Mucosa of rectum (tissue), 2 donors: ENCODE data around the gene DLG1.
A peak's percentile ranks its signal among the peaks of the same experiment; 100 is the strongest.

ENCODE experiments used
- H3K27ac ChIP-seq, 2 donors: one replicate each; pipeline ENCODE4 v1.7.0; 2013; ENCODE audit warnings: inconsistent platforms in 2 of 2, low read depth in 2 of 2, low read length in 2 of 2
- H3K27me3 ChIP-seq, 2 donors: one replicate each; pipeline ENCODE4 v1.7.0; 2013; ENCODE audit warnings: low read length in 2 of 2; ENCODE audit not compliant: control insufficient read depth in 2 of 2, insufficient read depth in 2 of 2
- H3K36me3 ChIP-seq, 2 donors: one replicate each; pipeline ENCODE4 v1.7.0; 2013; ENCODE audit warnings: low read length in 2 of 2; ENCODE audit not compliant: control insufficient read depth in 2 of 2, insufficient read depth in 2 of 2
- H3K4me1 ChIP-seq, 2 donors: one replicate each; pipeline ENCODE4 v1.7.0; 2013; ENCODE audit warnings: low read length in 2 of 2, mild to moderate bottlenecking in 1 of 2; ENCODE audit not compliant: control insufficient read depth in 2 of 2, insufficient read depth in 2 of 2
- H3K4me3 ChIP-seq, 2 donors: one replicate each; pipeline ENCODE4 v1.7.0; 2013; ENCODE audit warnings: low read length in 2 of 2
- H3K9ac ChIP-seq, 2 donors: one replicate each; pipeline ENCODE4 v1.7.0; 2013; ENCODE audit warnings: low read length in 2 of 2, low read depth in 1 of 2, mild to moderate bottlenecking in 1 of 2
- H3K9me3 ChIP-seq, 2 donors: one replicate each; pipeline ENCODE4 v1.7.0; 2013; ENCODE audit warnings: low read length in 2 of 2; ENCODE audit not compliant: control insufficient read depth in 2 of 2
- donor health status: healthy.
- donor health status: Normal muscosa, but diverticular disease.

DLG1 gene

GRCh38 chr3:197024881-197025735 is 273.3 kb downstream of the DLG1 start:
- Histone ChIP-seq H3K36me3 (no peaks in the 10 kb centered on the region), H3K4me1 (peaks cover 5 to 9% of the 10 kb centered on the region in 2 donors), H3K27ac (no peak overlapping the region), H3K9me3 (no peaks in the 10 kb centered on the region), H3K27me3 (no peaks in the 10 kb centered on the region), H3K4me3 (no peak overlapping the region), H3K9ac (no peak overlapping the region)

DNA sequence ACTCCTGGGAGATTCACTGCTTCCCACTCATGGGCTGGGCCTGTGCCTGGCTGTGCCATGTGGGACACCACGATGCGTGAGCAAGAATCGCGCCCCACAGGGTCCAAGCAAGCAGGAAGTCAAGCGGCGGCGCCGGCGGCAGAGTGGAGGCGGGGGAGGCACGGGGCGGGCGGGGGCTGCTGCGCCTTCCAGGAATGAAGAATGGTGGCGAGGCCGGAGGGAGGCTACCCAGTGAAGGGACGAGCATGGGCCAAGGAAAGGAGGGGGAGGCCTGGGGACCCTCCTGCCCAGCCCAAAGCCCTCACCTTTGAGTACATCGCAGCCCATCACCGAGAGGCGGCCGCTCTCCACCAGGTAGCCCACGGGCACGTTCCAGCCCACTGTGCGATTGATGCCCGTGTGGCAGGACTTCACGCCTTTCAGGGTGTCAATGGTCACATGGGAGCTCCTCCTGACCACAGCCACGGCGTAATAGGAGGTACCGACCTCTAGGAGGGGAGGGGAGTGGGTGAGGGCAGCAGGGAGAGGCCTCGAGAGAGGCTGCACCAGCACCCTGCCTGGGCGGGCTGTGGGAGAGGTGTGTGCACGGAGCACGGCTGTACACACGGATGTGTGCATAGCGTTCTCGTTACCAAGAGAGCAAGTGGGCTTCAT is 274.3 kb downstream of the DLG1 start:
- no peaks in the 10 kb centered on the region for H3K9me3 ChIP-seq
- H3K4me1 ChIP-seq, result peaks cover under 1 to 2% of the 10 kb centered on the region in 2 donors
- H3K4me3 ChIP-seq, result no peak overlapping the region
- H3K27ac ChIP-seq, result no peak overlapping the region
- no peak overlapping the region for H3K9ac ChIP-seq
- no peaks in the 10 kb centered on the region for H3K36me3 ChIP-seq
- no peaks in the 10 kb centered on the region for H3K27me3 ChIP-seq

DNA sequence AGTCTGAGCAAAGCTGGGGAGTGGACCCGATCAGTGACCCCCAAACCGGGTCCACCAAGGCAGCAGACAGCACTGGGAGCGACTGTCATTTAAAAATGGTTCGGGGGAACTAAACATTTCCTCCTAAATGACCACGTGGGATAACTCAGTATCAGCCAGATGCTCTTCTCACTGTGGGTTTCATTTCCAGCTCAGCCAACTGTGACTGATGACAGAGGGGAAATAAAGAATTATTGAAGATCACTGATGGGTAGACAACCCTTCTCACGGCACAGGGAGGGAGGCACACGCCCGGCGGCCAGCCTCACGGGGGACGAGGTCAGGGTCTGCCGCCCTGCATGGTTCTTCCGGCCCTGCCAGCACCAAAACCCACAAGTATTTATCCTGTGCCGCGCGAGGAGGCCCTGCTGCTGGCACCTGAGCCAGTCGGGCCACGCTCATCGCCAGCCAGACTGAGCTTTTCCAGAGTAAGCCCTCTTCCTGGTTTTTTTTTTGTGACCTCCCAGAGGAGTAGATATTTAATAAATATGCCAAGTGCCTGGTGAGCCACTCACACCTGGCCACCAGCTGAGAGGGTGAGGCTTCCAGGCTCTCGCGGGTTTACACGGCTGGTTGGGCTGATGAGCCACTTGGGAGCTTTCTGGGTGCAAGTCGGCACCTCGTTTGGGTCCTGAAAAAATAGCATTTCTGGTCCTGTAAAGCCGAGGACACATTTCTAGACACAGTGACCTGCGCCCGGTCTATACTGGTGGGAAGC is 275.0 kb downstream of the DLG1 start:
- H3K4me3 ChIP-seq, result peak overlapping the region in 1 of 2 donors; percentile 3
- H3K9ac ChIP-seq, result no peak overlapping the region
- H3K27me3 ChIP-seq, result no peaks in the 10 kb centered on the region
- H3K9me3 ChIP-seq, result no peaks in the 10 kb centered on the region
- no peaks in the 10 kb centered on the region for H3K4me1 ChIP-seq
- H3K27ac ChIP-seq, result no peak overlapping the region
- H3K36me3 ChIP-seq, result no peaks in the 10 kb centered on the region

GRCh38 chr3:197022405-197023231 is 275.8 kb downstream of the DLG1 start:
- Histone ChIP-seq H3K27me3 (no peaks in the 10 kb centered on the region), H3K9me3 (no peaks in the 10 kb centered on the region), H3K27ac (no peak overlapping the region), H3K4me3 (no peak overlapping the region), H3K36me3 (no peaks in the 10 kb centered on the region), H3K9ac (no peak overlapping the region), H3K4me1 (no peaks in the 10 kb centered on the region)

GRCh38 chr3:197021729-197022404 is 276.5 kb downstream of the DLG1 start:
- Histone ChIP-seq H3K4me1 (no peaks in the 10 kb centered on the region), H3K9me3 (no peaks in the 10 kb centered on the region), H3K36me3 (no peaks in the 10 kb centered on the region), H3K27me3 (no peaks in the 10 kb centered on the region), H3K4me3 (no peak overlapping the region), H3K27ac (no peak overlapping the region), H3K9ac (no peak overlapping the region)

DNA sequence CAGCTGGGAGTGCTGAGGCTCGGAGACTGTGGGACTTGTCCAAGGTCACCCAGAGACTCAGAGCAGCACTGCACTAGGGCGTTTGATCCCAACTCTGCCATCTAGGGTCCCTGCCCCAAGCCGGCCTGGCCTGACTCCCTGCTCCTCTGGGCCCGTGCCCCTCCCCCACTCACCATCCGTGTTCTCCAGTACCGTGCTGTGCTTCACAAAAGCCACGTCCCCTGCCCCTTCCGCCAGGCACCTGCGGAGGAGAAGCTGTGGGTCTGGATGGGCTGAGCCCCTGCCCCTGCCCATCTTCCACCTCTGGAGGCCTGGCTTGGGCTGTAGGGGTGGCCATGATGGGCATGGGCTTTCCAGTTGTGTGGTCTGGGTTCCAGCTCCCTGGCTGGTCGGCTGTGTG is 277.2 kb downstream of the DLG1 start:
- Histone ChIP-seq H3K4me1 (no peaks in the 10 kb centered on the region), H3K9ac (no peak overlapping the region), H3K27ac (no peak overlapping the region), H3K36me3 (no peaks in the 10 kb centered on the region), H3K27me3 (no peaks in the 10 kb centered on the region), H3K4me3 (no peak overlapping the region), H3K9me3 (no peaks in the 10 kb centered on the region)

DNA sequence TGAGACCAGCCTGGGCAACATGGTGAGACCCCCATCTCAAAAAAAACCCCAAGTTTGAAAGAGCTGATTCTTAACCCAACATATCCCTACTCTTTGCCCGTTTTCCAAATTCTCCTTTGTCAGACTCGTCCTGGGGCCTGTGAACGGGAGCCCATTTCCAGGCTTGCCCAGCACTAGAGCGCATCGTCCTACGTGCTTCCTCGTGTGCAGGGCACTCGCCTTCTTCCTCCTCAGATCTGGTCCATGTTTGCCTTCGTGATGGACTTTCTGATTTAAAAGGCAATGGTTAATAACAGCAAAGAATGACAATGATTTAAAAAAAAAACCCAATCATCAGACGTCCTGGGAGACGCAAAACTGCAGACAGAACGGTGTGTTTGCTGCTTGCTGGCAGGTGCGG is 278.9 kb downstream of the DLG1 start:
- Histone ChIP-seq H3K27me3 (no peaks in the 10 kb centered on the region), H3K4me1 (no peaks in the 10 kb centered on the region), H3K9me3 (no peaks in the 10 kb centered on the region), H3K9ac (no peak overlapping the region), H3K36me3 (no peaks in the 10 kb centered on the region), H3K27ac (no peak overlapping the region), H3K4me3 (no peak overlapping the region)

- Histone ChIP-seq H3K4me1 (no peaks in the 10 kb centered on the region), H3K4me3 (no peak overlapping the region), H3K27me3 (no peaks in the 10 kb centered on the region), H3K9ac (no peak overlapping the region), H3K9me3 (no peaks in the 10 kb centered on the region), H3K36me3 (no peaks in the 10 kb centered on the region), H3K27ac (no peak overlapping the region)
Observed at GRCh38 chr3:197019021-197019420, 279.4 kb downstream of the DLG1 start.

DNA sequence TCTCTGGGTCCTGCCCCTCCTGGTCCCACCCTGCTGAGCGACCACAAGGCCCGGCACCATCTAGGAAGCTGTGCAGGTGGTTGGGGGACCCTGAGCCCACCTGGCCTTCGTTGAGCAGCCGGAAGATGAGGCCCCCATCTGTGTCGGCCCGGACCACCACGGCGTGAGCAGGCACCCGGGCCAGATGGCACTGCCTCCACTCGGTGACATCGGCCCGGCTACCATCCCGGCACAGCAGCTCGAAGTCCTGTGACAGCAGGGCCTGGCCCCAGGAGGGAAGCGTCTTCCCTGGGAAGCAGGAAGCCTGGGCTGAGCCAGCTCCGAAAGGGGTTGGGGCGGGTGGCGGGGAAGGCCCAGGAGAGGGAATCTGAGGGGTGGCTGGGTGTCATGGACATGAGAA is 281.4 kb downstream of the DLG1 start:
- H3K4me3 ChIP-seq, result no peak overlapping the region
- H3K9ac ChIP-seq, result no peak overlapping the region
- no peaks in the 10 kb centered on the region for H3K4me1 ChIP-seq
- no peak overlapping the region for H3K27ac ChIP-seq
- H3K9me3 ChIP-seq, result no peaks in the 10 kb centered on the region
- H3K27me3 ChIP-seq, result no peaks in the 10 kb centered on the region
- H3K36me3 ChIP-seq, result no peaks in the 10 kb centered on the region
